ENCODE measurements around the gene SDR9C7.
"Not testable (repeated sequence)": the region's sequence is repeated elsewhere in the genome, so short reads cannot be mapped to it uniquely, and the experiment has no call there.

SDR9C7 gene

DNA sequence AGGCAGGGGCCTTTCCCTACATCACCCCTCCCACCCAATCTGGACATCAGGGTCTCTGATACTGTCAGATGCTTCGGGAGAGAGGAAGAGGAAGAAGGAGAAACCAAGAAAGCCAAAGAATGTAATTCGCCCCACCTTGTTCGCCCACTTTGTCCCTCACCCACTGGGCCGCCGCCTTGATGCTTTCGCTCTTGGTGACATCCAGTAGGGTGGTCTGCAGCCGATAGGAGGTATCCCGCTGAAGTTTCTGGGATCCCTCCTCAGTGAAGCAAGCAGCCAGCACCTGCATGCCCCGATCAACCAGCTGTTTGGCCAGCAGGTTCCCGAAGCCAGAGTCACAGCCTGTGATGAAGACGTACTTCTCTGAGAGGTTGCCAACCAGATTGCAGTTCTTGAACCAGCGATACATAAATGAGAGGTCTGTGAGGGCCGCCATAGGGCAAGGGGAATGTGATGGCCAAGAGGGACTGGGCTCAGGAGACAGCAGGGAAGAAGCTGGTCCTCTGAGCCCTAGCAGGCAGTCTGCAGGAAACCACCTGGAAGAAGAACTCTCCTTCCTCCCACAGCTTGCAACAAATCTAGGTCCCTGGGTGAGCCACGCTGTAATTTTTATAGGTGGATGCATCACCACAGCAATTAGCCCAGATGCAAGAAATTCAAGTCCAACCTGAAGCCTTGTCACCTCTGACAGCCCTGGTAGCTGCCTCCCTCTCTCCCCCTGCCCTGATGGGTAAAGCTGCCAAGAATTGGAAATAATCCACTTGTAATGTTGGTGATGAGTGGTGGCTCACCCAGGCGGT, at the start of gene SDR9C7:
SDR9C7 (minus strand) TSS at position 583 of the 800 bp plus-strand sequence; CDS start at position 436, 147 bp downstream.
- no peak for DNase-seq

DNA sequence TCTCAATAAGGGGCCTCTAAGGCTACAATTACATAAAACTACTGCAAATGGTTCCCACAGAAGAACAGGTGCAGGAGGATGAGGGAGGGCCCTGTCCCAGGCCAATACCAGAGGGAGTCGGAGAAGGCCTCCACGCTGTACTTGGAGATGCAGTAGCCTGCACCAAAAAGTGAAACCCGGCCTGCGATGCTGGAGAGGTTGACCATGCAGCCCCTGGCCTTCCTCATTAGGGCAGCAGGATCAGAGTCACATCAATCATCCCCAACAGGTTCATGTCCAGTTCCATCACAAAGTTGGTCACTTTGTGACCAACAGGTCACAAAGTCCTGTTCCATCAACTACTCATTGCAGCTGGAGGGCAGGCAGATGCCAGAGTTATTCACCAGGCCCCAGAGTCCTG, 49.2 kb upstream of the SDR9C7 start:
- no peak for DNase-seq

DNA sequence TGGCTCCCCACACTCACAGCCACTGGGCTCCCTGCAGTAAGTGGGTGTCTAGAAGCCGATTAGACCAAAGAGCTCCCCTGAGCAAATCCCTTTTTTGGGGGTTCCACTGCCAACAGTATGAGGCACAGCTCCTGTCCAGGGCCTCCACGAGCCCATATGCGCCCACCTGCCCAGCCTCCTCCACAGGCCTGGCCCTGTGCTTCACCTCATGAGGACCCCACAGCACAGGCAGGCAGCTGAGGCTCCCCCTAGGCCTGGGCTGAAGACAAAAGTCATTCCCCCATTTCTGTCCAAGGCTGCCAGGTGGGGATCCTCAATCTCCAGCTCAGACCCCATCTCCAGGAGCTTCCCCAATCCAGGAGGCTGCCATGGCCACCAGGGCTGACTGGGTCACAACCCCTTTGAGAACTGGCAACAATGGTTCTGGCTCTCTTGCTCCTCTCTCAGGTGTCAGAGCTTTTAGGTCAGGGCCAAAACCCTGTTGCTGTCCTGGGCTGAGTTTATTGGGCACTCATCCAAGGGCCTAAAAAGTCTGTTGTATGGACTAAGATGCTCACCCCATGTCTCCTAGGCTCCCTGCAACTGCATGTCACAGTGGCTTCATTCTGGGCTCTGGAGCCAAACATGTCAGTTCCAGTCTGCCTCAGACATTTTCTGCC, 48.5 kb upstream of the SDR9C7 start:
- DNase-seq: not testable (repeated sequence)

DNA sequence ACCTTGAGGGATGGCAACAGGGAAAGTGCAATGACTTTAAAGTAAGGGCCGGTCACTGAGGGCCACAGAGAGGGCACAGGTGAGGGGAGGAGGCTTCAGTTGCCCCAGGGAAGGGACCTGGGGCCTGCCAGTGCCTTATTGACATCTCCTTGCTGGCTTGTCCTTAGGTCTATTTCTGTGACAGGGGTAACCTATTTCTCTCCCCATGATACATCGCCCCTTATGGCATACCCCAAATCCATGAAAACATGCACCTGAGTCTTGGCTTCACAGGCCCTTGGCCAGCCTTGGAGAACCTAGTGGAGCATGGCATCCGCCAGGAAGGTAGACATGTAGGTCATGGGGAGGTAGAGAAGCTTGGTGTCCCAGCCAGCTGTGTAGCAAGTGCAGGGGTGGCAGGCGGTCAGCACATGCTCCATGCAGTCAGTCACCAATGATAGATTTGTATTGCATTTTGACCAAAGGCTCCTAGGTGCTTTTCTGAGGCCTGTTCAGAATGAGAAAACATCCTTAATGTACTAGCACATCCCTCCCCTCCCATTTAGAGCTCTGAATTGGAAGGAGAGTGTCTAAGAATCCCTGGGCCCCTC, 46.8 kb upstream of the SDR9C7 start:
- no peak for DNase-seq

DNA sequence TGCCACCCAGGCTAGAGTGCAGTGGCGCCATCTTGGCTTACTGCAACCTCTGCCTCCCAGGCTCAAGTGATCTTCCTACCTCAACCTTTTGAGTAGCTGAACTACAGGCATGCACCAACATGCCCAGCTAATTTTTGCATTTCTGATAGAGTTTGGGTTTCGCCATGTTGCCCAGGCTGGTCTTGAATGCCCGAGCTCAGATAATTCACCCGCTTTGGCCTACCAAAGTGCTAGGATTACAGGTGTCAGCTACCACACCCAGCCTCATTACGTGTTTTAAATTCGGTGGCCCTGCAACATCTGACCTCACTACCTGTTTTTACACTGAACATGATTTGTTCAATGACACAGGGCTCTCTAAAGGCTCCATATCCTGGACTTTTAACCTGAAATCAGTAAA, 46.1 kb upstream of the SDR9C7 start:
- no peak for DNase-seq

DNA sequence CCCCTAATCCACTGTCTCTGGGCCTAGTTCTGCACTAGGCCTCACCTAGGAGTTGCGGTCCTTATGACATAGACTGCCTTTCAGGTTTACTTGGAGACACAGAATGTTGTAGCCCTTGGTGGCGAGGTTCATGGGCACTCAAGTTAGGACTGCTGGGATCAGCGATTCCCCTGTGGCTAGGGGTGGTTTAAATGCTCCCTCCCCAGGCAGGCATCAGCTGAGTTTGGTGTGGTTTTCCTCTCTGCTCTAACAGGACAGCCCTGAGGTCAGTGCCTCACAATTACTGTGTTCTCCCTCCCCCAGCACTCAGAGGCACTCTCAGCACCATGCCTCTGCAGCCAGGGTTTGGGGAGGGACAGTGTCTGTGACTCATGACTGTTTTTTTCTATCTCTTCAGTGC, 45.4 kb upstream of the SDR9C7 start:
- DNase-seq: no peak

DNA sequence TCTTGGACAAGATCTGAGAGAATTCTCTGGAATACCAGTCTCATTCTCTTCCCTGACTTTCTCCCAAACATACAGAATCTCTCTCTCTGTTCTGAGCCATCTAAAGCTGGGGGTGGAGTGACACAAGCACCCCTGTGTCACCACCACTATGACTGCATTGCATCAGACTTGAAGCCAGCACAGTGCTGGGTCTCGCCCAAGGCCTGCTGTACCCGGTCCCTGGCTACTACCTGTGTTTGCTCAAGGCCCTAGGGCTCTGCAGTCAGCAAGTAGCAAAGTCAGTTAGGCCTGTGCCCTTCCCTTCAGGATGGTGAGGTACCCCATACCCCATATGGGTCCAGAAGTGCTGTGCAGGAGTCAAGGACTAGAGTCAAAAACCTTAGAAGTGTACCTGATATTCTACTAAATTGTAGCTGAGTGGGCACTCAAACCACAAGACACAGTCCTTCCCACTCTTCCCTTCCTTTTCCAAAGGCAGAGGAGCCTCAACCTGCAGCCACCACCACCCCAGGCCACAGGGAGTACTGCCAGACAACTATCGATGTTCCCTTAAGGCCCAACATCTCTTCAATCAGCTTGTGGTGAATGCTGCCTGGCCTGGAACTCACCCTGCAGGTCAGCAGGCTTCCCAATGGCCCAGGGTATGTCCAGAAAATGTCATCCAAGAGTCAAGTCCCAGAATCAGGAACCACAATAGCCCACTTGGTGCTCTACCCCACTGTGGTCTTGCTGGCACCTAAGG, 44.4 kb upstream of the SDR9C7 start:
- DNase-seq: no peak

DNA sequence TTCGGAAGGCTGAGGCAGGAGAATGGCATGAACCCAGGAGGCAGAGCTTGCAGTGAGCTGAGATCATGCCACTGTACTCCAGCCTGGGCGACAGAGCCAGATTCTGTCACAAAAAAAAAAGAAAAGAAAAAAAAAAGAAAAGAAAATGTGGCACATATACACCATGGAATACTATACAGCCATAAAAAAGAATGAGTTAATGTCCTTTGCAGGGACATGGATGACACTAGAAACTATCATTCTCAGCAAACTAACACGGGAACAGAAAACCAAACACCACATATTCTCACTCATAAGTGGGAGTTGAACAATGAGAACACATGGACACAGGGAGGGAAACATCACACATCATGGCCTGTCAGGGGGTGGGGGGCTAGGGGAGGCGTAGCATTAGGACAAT, 43.2 kb upstream of the SDR9C7 start:
- DNase-seq: not testable (repeated sequence)

DNA sequence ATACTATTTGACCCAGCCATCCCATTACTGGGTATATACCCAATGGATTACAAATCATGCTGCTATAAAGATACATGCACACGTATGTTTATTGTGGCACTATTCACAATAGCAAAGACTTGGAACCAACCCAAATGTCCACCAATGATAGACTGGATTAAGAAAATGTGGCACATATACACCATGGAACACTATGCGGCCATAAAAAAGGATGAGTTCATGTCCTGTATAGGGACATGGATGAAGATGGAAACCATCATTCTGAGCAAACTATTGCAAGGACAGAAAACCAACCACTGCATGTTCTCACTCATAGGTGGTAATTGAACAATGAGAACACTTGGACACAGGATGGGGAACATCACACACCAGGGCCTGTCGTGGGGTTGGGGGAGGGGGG, 40.0 kb upstream of the SDR9C7 start:
- DNase-seq: not testable (repeated sequence)

DNA sequence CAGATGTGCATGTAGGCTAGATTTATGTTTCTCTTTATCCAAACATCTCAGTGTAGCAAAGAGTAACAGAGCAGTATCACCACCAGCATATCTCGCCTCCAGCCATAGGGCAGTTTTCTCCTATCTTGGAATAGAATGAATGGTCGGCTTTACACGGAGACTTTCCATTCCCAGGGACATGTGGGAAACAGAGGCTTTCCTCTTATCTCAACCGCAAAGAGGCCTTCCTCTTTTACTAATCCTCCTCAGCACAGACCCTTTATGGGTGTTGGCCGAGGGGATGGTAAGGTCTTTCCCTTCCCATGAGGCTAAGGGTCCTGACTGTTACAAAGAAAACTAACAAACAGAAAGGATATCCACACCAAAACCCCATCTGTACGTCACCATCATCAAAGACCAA, 34.7 kb upstream of the SDR9C7 start:
- DNase-seq: not testable (repeated sequence)

DNA sequence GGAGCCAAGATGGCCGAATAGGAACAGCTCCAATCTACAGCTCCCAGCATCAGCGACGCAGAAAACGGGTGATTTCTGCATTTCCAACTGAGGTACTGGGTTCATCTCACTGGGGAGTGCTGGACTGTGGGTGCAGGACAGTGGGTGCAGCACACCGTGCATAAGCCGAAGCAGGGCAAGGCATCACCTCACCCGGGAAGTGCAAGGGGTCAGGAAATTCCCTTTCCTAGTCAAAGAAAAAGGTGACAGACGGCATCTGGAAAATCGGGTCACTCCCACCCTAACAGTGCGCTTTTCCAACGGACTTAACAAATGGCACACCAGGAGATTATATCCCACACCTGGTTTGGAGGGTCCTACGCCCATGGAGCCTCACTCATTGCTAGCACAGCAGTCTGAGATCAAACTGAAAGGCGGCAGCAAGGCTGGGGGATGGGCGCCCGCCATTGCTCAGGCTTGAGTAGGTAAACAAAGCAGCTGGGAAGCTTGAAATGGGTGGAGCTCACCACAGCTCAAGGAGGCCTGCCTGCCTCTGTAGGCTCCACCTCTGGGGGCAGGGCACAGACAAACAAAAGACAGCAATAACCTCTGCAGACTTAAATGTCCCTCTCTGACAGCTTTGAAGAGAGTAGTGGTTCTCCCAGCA, 31.9 kb upstream of the SDR9C7 start:
- DNase-seq: not testable (repeated sequence)

DNA sequence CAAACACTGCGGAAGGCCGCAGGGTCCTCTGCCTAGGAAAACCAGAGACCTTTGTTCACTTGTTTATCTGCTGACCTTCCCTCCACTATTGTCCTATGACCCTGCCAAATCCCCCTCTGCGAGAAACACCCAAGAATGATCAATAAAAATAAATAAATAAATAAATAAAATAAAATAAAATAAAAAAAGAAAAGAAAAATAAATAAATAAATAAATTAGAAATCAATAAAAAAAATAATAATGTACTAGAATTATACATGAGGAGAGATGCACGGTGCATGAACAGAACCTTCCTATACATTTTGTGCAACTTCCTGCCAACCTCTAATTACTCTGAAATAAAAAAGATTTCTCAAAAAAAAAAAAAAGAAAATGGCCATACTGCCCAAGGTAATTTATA, 30.9 kb upstream of the SDR9C7 start:
- DNase-seq: not testable (repeated sequence)

DNA sequence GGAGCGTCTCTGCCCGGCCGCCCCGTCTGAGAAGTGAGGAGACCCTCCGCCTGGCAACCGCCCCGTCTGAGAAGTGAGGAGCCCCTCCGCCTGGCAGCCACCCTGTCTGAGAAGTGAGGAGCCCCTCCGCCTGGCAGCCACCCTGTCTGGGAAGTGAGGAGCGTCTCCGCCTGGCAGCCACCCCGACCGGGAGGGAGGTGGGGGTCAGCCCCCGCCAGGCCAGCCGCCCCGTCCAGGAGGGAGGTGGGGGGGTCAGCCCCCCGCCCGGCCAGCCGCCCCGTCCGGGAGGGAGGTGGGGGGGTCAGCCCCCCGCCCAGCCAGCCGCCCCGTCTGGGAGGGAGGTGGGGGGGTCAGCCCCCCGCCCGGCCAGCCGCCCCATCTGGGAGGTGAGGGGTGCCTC, 29.3 kb upstream of the SDR9C7 start:
- not testable (repeated sequence) for DNase-seq

DNA sequence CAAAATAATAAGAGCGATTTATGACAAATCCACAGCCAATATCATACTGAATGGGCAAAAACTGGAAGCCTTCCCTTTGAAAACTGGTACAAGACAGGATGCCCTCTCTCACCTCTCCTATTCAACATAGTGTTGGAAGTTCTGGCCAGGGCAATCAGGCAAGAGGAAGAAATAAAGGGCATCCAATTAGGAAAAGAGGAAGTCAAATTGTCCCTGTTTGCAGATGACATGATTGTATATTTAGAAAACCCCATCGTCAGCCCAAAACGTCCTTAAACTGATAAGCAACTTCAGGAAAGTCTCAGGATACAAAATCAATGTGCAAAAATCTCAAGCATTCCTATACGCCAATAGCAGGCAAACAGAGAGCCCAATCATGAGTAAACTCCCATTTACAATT, 28.0 kb upstream of the SDR9C7 start:
- DNase-seq: not testable (repeated sequence)

DNA sequence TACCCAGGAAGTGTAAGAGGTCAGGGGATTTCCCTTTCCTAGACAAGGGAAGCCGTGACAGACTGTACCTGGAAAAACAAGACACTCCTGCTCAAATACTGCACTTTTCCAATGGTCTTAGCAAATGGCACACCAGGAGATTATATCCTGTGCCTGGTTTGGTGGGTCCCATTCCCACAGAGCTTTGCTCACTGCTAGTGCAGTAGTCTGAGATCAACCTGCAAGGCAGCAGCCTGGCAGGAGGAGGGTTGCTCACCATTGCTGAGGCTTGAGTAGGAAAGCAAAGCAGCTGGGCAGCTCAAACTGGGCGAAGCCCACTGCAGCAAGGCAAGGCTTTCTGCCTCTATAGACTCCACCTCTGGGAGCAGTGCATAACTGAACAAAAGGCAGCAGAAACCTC, 24.2 kb upstream of the SDR9C7 start:
- no peak for DNase-seq

DNA sequence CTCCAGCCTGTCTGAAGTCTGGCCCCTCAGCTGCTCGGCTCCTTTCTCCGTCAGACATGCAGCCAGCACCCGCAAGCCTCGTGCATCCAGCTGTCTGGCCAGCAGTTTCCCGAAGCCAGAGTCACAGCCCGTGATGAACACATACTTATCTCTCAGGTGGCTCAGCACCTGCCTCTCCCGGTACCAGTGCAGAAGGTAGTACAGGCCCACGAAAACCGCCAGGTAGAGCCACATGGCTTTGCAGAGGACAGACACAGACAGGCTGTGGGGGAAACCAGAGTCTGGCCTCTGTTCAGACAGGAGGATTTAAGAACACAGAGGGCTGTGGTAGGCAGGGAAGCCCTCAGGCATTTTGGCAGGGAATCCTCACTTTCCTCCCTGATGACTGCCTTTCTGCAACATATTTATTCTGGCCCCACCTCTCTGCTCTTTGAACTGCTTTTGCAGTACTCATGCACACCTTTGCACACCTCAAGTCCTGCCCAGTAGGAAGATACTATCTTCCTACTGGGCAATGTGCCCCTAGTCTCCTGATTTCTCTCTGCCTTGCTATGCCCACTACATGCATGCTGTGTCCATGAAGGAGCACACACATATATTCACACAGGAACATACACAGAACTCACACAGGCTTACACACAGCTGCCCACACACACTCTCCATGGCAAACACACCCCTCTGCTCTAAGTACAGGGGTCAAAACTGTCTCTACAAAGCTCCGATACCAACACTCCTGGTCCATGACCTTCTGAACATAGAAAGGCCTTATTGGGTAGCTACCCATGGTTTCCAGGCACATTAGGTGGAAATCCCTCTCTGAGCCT, 23.2 kb upstream of the SDR9C7 start, which contains the start of gene RDH16:
RDH16 (minus strand) TSS at position 380 of the 824 bp plus-strand sequence; CDS start at position 234, 146 bp downstream.
- no peak for DNase-seq

DNA sequence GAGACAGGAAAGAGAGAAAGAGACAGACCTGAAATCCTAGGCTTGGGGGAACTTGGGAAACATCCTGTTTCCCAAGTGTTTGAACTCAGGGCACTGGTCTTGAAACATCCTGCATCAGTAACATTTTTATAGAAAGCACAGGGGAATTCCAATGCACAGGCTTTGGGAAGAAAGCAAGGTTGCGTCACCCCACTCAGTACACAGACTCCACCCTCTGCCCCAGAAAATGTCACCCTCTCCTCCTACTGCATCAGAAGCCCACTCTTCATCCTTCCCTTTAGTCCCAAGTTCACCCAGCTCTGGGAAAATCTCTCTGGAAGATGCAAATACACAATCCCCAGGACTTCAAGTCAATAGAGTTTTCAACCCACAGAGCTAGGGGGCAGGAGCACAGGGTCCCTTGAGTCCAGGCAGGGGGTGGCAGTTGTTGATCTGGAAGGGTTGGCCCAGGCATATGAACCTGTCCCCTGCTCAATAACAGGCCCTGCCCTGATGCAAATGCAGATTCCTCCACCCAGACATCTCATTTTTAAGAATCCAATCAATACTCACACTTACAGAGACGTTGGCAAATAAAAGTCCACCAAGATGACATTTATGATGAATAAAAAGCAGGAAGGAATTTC, 21.5 kb upstream of the SDR9C7 start:
- DNase-seq: no peak

DNA sequence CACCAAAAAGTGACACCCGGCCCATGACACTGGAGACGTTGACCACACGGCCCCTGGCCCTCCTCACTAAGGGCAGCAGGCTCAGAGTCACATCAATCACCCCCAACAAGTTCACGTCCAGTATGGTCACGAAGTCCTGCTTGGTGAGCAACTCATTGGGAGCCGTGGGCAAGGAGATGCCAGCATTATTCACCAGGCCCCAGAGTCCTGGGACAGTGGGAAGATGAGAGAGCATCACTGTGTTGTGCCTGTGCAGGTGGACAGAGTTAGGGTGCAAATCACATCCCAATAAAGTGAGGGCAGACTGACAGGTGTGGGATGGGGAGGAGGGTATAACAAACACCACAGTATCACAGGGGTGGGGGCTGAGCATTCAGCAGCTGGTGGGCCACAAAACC, 20.7 kb upstream of the SDR9C7 start:
- DNase-seq: no peak

DNA sequence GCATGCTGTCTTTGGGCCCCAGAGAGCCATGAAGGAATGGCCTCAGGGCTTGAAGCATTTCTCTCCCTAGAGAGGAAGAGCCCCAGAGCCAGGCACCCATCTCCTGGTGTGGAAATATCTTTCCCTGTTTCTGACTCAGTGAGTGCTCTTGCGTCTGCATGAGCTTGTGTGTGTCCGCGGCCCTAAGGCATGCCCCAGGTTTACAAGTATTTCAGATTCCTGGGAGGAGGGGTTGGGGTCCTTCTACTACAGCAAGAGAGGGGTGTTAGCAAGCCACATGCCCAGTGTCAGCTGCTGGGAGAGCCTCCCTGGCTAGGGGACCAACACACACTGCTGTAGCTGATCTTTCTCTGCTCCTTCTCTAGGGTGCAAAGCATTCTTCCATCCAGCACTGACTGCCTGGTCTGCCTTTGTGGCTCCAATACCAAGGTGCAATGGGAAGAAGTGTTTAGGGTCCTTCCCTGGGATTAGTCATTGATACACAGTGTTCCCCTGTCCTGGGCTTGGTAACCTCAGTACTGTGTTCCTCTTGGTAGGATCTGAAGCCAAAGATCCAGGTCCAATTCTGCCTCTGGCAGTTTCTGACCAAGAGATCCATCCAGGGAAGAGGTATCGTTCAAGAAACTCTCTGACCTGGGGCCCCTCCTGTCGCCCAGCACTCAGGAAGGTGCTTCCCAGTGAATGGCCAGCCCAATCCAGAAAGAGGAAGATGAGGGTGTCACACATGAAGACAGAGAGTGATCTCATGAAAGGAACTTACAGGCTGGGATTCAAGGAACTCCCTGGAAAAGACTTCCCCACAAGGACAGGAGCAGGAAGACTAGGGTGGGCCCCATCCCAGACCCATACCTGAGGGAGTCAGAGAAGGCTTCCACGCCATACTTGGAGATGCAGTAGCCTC, 20.1 kb upstream of the SDR9C7 start:
- DNase-seq: no peak

DNA sequence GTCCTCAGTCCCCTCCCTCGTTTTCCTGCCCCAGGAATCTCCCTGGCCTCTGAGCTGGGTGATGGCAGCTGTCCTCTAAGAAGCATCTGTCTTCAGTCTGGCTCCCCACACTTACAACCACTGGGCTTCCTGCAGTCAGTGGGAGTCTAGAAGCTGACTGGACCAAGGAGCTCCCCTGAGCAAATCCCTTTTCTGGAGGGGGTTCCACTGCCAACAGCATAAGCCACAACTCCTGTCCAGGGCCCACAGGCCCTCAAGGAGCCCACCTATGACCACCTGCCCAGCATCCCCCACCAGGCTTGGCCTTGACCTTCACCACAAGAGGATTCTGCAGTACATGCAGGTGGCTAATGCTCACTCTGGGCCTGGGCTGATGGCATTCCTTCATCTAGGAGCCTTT, 19.1 kb upstream of the SDR9C7 start:
- no peak for DNase-seq
